ENCODE measurements around the gene STAC3. TPM values are rescaled to one million over a fixed set of nuclear protein-coding genes. Genes with fewer than 3 reads are reported as not detected.

STAC3 gene
- total RNA-seq, 3 donors from 2014 or later: 1.4 to 2.2 (median 1.7) TPM

- H3K36me3 Mint-ChIP-seq (ENCODE audit: insufficient read depth): no peaks in the 10 kb centered on the region
- H3K9me3 Mint-ChIP-seq: no peaks in the 10 kb centered on the region
- H3K4me3 Mint-ChIP-seq: no peak overlapping the region
- H3K4me1 Mint-ChIP-seq (ENCODE audit: low read depth): no peaks in the 10 kb centered on the region
- DNase-seq (no peak), ATAC-seq (no peak)
- no peaks in the 10 kb centered on the region for H3K27me3 Mint-ChIP-seq (ENCODE audit: low read depth)
These were observed 55.2 kb downstream of the STAC3 start for GRCh38 chr12:57195611-57196371.

- H3K36me3 Mint-ChIP-seq (ENCODE audit: insufficient read depth): no peaks in the 10 kb centered on the region
- H3K27me3 Mint-ChIP-seq (ENCODE audit: low read depth): no peaks in the 10 kb centered on the region
- H3K9me3 Mint-ChIP-seq: no peaks in the 10 kb centered on the region
- DNase-seq: no peak
- no peak for ATAC-seq
- H3K4me1 Mint-ChIP-seq (ENCODE audit: low read depth): no peaks in the 10 kb centered on the region
- H3K4me3 Mint-ChIP-seq: no peak overlapping the region
These were observed 55.8 kb downstream of the STAC3 start for GRCh38 chr12:57195186-57195585.

GRCh38 chr12:57194253-57194652 lies 56.7 kb downstream of the STAC3 start:
- Mint-ChIP-seq H3K4me1 (ENCODE audit: low read depth) (no peaks in the 10 kb centered on the region), H3K9me3 (no peaks in the 10 kb centered on the region), H3K36me3 (ENCODE audit: insufficient read depth) (no peaks in the 10 kb centered on the region), H3K27me3 (ENCODE audit: low read depth) (no peaks in the 10 kb centered on the region), H3K4me3 (no peak overlapping the region)
- ATAC-seq (no peak), DNase-seq (no peak)

- Mint-ChIP-seq H3K36me3 (ENCODE audit: insufficient read depth) (no peaks in the 10 kb centered on the region), H3K27me3 (ENCODE audit: low read depth) (no peaks in the 10 kb centered on the region), H3K4me3 (no peak overlapping the region), H3K9me3 (no peaks in the 10 kb centered on the region), H3K4me1 (ENCODE audit: low read depth) (no peaks in the 10 kb centered on the region)
- no peak for ATAC-seq
- no peak for DNase-seq
These were observed 57.2 kb downstream of the STAC3 start for GRCh38 chr12:57193706-57194245.

Other genes with a start within 250 kb of the STAC3 start
- gene ZBTB39, start 244.6 kb downstream of the STAC3 start, total RNA-seq: 10 to 100 TPM in 1 of 3 donors, 1 to 10 TPM in 2; 9.5 to 10.6 (median 9.7) TPM
- under 1 TPM in 1 of 3 donors, not detected in 2; 0.43 TPM for gene TAC3, start 234.7 kb downstream of the STAC3 start, total RNA-seq
- 1 to 10 TPM in 1 of 3 donors, under 1 TPM in 2; 0.38 to 1.0 (median 0.71) TPM for gene MYO1A, start 201.1 kb downstream of the STAC3 start, total RNA-seq
- 10 to 100 TPM; 39.1 to 47.5 (median 42.5) TPM for gene NEMP1, start 172.4 kb downstream of the STAC3 start, total RNA-seq
- 10 to 100 TPM; 51.3 to 54.6 (median 52.8) TPM for gene NAB2, start 162.1 kb downstream of the STAC3 start, total RNA-seq
- 100 to 1,000 TPM; 312 to 340 (median 339) TPM for gene STAT6, start 139.8 kb downstream of the STAC3 start, total RNA-seq
- gene LRP1, start 122.7 kb downstream of the STAC3 start, total RNA-seq: 1 to 10 TPM in 2 of 3 donors, under 1 TPM in 1; 0.98 to 1.1 (median 1.0) TPM
- gene LRP1-AS, start 103.6 kb downstream of the STAC3 start, total RNA-seq: not detected
- under 1 TPM in 2 of 3 donors, not detected in 1; 0.20 to 0.24 TPM for gene NXPH4, start 34.4 kb downstream of the STAC3 start, total RNA-seq
- 100 to 1,000 TPM; 373 to 414 (median 383) TPM for gene SHMT2, start 21.5 kb downstream of the STAC3 start, total RNA-seq
- gene R3HDM2, start 179.9 kb upstream of the STAC3 start, total RNA-seq: 10 to 100 TPM; 21.9 to 25.2 (median 22.3) TPM
- gene INHBC, start 183.6 kb upstream of the STAC3 start, total RNA-seq: under 1 TPM in 2 of 3 donors, not detected in 1; 0.14 to 0.15 TPM
- gene INHBE, start 204.1 kb upstream of the STAC3 start, total RNA-seq: under 1 TPM in 2 of 3 donors, not detected in 1; 0.24 to 0.27 TPM
- gene GLI1, start 208.6 kb upstream of the STAC3 start, total RNA-seq: 1 to 10 TPM in 1 of 3 donors, under 1 TPM in 2; 0.46 to 1.7 (median 0.65) TPM
- gene ARHGAP9, start 228.7 kb upstream of the STAC3 start, total RNA-seq: 10 to 100 TPM; 54.5 to 64.6 (median 57.7) TPM
- gene MARS1, start 236.9 kb upstream of the STAC3 start, total RNA-seq: 100 to 1,000 TPM; 505 to 565 (median 534) TPM

All from activated T-cell treated with anti-CD3 and anti-CD28 coated beads, Interleukin-2, amount 50 U/mL, for 4 hours (primary cell).